CD14-positive monocyte (primary cell): ENCODE data around the gene TMEM255A. TPM values are rescaled to one million over a fixed set of nuclear protein-coding genes. Genes with fewer than 3 reads are reported as not detected.

ENCODE experiments used
- DNase-seq, 3 donors: peaks; one replicate each; pipeline ENCODE4 v3.0.0-alpha.2; 2011 to 2022
- H2AFZ ChIP-seq: 2 replicates; pipeline ENCODE4 v1.6.0; 2012; ENCODE audit warnings: mild to moderate bottlenecking, low read depth, low read length, inconsistent platforms; ENCODE audit not compliant: insufficient read depth, poor library complexity, severe bottlenecking
- H3K27ac ChIP-seq, 2 donors: 1 replicate in 1 of 2; 2 replicates in 1 of 2; pipeline ENCODE4 v1.5.1; 2012 to 2013; ENCODE audit warnings: low read length in 2 of 2, control low read depth in 1 of 2, inconsistent platforms in 1 of 2, low read depth in 1 of 2, mild to moderate bottlenecking in 1 of 2
- H3K27me3 ChIP-seq, 2 donors: one replicate each; pipeline versions ENCODE4 v1.6.0 to v1.6.1; 2011 to 2013; ENCODE audit warnings: low read length in 2 of 2; ENCODE audit not compliant: control insufficient read depth in 2 of 2, insufficient read depth in 2 of 2
- H3K36me3 ChIP-seq, 2 donors: replicated peaks in 1 of 2; 1 replicate in 1 of 2; 2 replicates in 1 of 2; pipeline versions ENCODE4 v1.5.1 to v1.6.1; 2012 to 2013; ENCODE audit warnings: low read length in 2 of 2, control low read depth in 1 of 2, inconsistent platforms in 1 of 2, mild to moderate bottlenecking in 1 of 2; ENCODE audit not compliant: insufficient read depth in 2 of 2, control insufficient read depth in 1 of 2
- H3K4me1 ChIP-seq, 2 donors: 1 replicate in 1 of 2; 2 replicates in 1 of 2; pipeline versions ENCODE4 v1.5.1 to v1.6.1; 2012 to 2013; ENCODE audit warnings: low read length in 2 of 2, control low read depth in 1 of 2, inconsistent platforms in 1 of 2, mild to moderate bottlenecking in 1 of 2, moderate library complexity in 1 of 2; ENCODE audit not compliant: insufficient read depth in 2 of 2, control insufficient read depth in 1 of 2
- H3K4me2 ChIP-seq: replicated peaks from 2 replicates; pipeline ENCODE3; 2012; ENCODE audit warnings: low read length, moderate library complexity, mild to moderate bottlenecking; ENCODE audit not compliant: poor library complexity, severe bottlenecking; ENCODE audit errors: extremely low read depth
- H3K4me3 ChIP-seq, 3 experiments: fragments of 200-600 bp in 1 of 3; sonication (generic) in 1 of 3; replicated peaks in 1 of 3; 1 replicate in 2 of 3; 2 replicates in 1 of 3; pipeline ENCODE4 v1.5.1; 2011 to 2013; ENCODE audit warnings: low read length in 3 of 3, mild to moderate bottlenecking in 3 of 3, control low read depth in 2 of 3, low read depth in 2 of 3, inconsistent platforms in 1 of 3, moderate library complexity in 1 of 3
- H3K79me2 ChIP-seq: 2 replicates; pipeline ENCODE4 v1.6.0; 2012; ENCODE audit warnings: mild to moderate bottlenecking, control low read depth, inconsistent platforms, low read length, moderate library complexity; ENCODE audit not compliant: insufficient read depth
- H3K9ac ChIP-seq: 2 replicates; pipeline ENCODE4 v1.6.0; 2017; ENCODE audit warnings: low read length, mild to moderate bottlenecking; ENCODE audit not compliant: insufficient read depth, poor library complexity, severe bottlenecking
- H3K9me3 ChIP-seq, 2 donors: replicated peaks in 1 of 2; 1 replicate in 1 of 2; 2 replicates in 1 of 2; pipeline versions ENCODE4 v1.5.1 to v1.6.1; 2012 to 2013; ENCODE audit warnings: low read length in 2 of 2, control low read depth in 1 of 2; ENCODE audit not compliant: control insufficient read depth in 1 of 2, insufficient read depth in 1 of 2
- H4K20me1 ChIP-seq: 2 replicates; pipeline ENCODE4 v1.6.0; 2012; ENCODE audit warnings: mild to moderate bottlenecking, low read length, control low read depth, moderate library complexity; ENCODE audit not compliant: insufficient read depth
- H3K27ac Mint-ChIP-seq, 7 donors: one replicate each; pipeline ENCODE4 v1.8.0; 2020; ENCODE audit warnings: mild to moderate bottlenecking in 7 of 7, mixed read lengths in 7 of 7, moderate library complexity in 6 of 7, inconsistent platforms in 2 of 7
- H3K27me3 Mint-ChIP-seq, 3 donors: one replicate each; pipeline ENCODE4 v1.8.0; 2021 to 2022; ENCODE audit warnings: low read depth in 3 of 3, mild to moderate bottlenecking in 3 of 3, mixed read lengths in 3 of 3, moderate library complexity in 3 of 3, inconsistent platforms in 1 of 3
- H3K36me3 Mint-ChIP-seq, 2 donors: one replicate each; pipeline ENCODE4 v1.8.0; 2020; ENCODE audit warnings: mixed read lengths in 2 of 2, inconsistent platforms in 1 of 2, mild to moderate bottlenecking in 1 of 2
- H3K4me1 Mint-ChIP-seq: one replicate; pipeline ENCODE4 v1.8.0; 2020; ENCODE audit warnings: mild to moderate bottlenecking, mixed read lengths
- H3K4me3 Mint-ChIP-seq, 2 donors: one replicate each; pipeline ENCODE4 v1.8.0; 2020; ENCODE audit warnings: mild to moderate bottlenecking in 2 of 2, mixed read lengths in 2 of 2, moderate library complexity in 1 of 2
- H3K9me3 Mint-ChIP-seq, 7 donors: one replicate each; pipeline ENCODE4 v1.8.0; 2020 to 2022; ENCODE audit warnings: mixed read lengths in 7 of 7, mild to moderate bottlenecking in 6 of 7, moderate library complexity in 6 of 7, inconsistent platforms in 2 of 7
- WGBS: methylation state at CpG from one replicate; pipeline ENCODE4 v1.1.5; 2013; ENCODE audit warnings: missing lambda C conversion rate; ENCODE audit not compliant: insufficient coverage; 5-methylcytosine and 5-hydroxymethylcytosine counted together
- intact Hi-C, 2 donors: fragments of 100-400 bp; cut with micrococcal nuclease; formaldehyde crosslinking; loops; one replicate each; pipeline versions ENCODE4 v1.15.0 to v1.15.1; 2023
- polyA plus RNA-seq, 3 donors: library from polyadenylated mRNA; depleted of rRNA in 1 of 3; unstranded in 2 of 3; stranded (reverse) in 1 of 3; fragments of 300-500 nt in 2 of 3; fragments of >200 nt in 1 of 3; fragmentation: Illumina TruSeq in 2 of 3; gene quantifications; 1 replicate in 2 of 3; 2 replicates in 1 of 3; pipeline ENCODE4 v1.2.3, GENCODE V29; 2012 to 2021
- TF ChIP-seq, protein P1 (sequence below): fragments of 200-600 bp; IDR thresholded peaks from one replicate; pipeline ENCODE4 v1.8.0; 2022; ENCODE audit warnings: antibody characterized with exemption, mild to moderate bottlenecking

The TMEM255A gene
- polyA plus RNA-seq, 3 donors, result 0.10 to 1.2 (median 0.51) TPM

- Histone ChIP-seq H3K4me1 (peaks cover 18 to 22% of the 10 kb centered on the region in 2 donors), H2AFZ (no peak overlapping the region), H3K9me3 (no peaks in the 10 kb centered on the region), H3K79me2 (no peaks in the 10 kb centered on the region), H3K27me3 (no peaks in the 10 kb centered on the region), H3K4me3 (no peak overlapping the region), H3K9ac (no peak overlapping the region), H3K27ac (no peak overlapping the region), H3K4me2 (no peak overlapping the region), H4K20me1 (no peaks in the 10 kb centered on the region), H3K36me3 (no peaks in the 10 kb centered on the region)
- TF ChIP-seq, protein P1, sequence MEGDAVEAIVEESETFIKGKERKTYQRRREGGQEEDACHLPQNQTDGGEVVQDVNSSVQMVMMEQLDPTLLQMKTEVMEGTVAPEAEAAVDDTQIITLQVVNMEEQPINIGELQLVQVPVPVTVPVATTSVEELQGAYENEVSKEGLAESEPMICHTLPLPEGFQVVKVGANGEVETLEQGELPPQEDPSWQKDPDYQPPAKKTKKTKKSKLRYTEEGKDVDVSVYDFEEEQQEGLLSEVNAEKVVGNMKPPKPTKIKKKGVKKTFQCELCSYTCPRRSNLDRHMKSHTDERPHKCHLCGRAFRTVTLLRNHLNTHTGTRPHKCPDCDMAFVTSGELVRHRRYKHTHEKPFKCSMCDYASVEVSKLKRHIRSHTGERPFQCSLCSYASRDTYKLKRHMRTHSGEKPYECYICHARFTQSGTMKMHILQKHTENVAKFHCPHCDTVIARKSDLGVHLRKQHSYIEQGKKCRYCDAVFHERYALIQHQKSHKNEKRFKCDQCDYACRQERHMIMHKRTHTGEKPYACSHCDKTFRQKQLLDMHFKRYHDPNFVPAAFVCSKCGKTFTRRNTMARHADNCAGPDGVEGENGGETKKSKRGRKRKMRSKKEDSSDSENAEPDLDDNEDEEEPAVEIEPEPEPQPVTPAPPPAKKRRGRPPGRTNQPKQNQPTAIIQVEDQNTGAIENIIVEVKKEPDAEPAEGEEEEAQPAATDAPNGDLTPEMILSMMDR, result no peak
- Mint-ChIP-seq H3K36me3 (no peaks in the 10 kb centered on the region), H3K4me3 (no peak overlapping the region), H3K27ac (no peak overlapping the region), H3K27me3 (peaks cover 0 to 7% (median 2%) of the 10 kb centered on the region in 3 donors), H3K9me3 (peaks cover 0 to 5% (median 0%) of the 10 kb centered on the region in 7 donors), H3K4me1 (peaks cover 20% of the 10 kb centered on the region)
- no CpG with 5 or more reads among the region's 1 CpG for WGBS
- intact Hi-C loops, result no loop called here
- no peak for DNase-seq
Measured at GRCh38 chrX:120282697-120283096, 28.6 kb downstream of the TMEM255A start.

DNA sequence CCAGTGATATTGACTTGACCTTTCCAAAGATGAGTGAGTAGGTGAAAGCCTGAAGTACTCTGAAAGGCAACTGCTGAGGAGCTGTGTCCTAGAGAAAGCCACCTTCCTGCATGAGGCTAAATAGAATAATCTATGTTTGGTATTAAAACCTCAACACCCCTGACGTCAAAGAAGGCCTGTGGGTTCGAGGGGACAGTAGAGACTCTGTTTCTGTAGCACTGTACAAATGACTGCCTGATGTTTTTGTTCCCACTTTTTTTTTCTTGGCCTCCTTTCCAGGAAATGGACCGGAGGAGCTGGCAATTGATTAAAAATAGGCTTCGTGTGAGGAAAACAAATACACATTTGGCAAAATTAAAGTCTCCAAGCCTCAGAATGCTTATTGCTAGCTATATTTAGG is 29.5 kb downstream of the TMEM255A start:
- no peak overlapping the region for H2AFZ ChIP-seq
- H4K20me1 ChIP-seq, result no peaks in the 10 kb centered on the region
- TF ChIP-seq, protein P1, result no peak
- Mint-ChIP-seq H3K27ac (no peak overlapping the region), H3K9me3 (peaks cover 0 to 5% (median 0%) of the 10 kb centered on the region in 7 donors), H3K4me1 (peaks cover 12% of the 10 kb centered on the region), H3K4me3 (no peak overlapping the region), H3K27me3 (peaks cover 0 to 9% (median 2%) of the 10 kb centered on the region in 3 donors), H3K36me3 (no peaks in the 10 kb centered on the region)
- intact Hi-C loops, result no loop called here
- no peak overlapping the region for H3K4me3 ChIP-seq
- 100% methylated on average over 2 of the region's 4 CpGs for WGBS
- no peak overlapping the region for H3K9ac ChIP-seq
- H3K4me2 ChIP-seq, result no peak overlapping the region
- H3K27ac ChIP-seq, result no peak overlapping the region
- H3K27me3 ChIP-seq, result peaks cover 0 to 2% of the 10 kb centered on the region in 2 donors
- H3K4me1 ChIP-seq, result peaks cover 9 to 13% of the 10 kb centered on the region in 2 donors
- H3K36me3 ChIP-seq, result no peaks in the 10 kb centered on the region
- no peaks in the 10 kb centered on the region for H3K79me2 ChIP-seq
- H3K9me3 ChIP-seq, result no peaks in the 10 kb centered on the region
- DNase-seq, result no peak
